GM21526 (cell line): Measurements from ENCODE around the gene NEMP2.
"Not testable (repeated sequence)": the region's sequence is repeated elsewhere in the genome, so short reads cannot be mapped to it uniquely, and the experiment has no call there.

Experiments used
- ATAC-seq: cut with Tn5 transposase; IDR thresholded peaks from one replicate; pipeline ENCODE4 v1.9.1; 2021; ENCODE audit warnings: moderate library complexity; ENCODE audit not compliant: unreplicated experiment, low FRiP score

The NEMP2 gene

DNA sequence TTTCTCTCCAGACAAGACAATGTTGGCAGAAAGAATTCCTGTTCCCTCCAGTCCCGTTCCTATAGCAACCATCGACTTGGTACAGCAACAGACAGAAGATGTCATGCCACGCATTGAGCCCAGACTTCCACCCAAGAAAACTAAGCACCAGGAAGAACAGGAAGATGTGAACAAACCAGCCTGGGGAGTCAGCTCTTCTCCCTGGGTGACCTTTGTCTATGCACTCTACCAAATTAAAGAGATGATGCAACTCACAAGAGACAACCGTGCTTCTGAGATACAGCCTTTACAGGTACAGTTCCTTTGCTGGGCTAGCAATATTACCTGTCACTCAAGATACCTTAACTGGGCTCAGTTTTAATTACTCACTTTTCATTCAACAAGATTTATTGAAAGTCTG is 37.1 kb downstream of the NEMP2 start:
- ATAC-seq: no peak

DNA sequence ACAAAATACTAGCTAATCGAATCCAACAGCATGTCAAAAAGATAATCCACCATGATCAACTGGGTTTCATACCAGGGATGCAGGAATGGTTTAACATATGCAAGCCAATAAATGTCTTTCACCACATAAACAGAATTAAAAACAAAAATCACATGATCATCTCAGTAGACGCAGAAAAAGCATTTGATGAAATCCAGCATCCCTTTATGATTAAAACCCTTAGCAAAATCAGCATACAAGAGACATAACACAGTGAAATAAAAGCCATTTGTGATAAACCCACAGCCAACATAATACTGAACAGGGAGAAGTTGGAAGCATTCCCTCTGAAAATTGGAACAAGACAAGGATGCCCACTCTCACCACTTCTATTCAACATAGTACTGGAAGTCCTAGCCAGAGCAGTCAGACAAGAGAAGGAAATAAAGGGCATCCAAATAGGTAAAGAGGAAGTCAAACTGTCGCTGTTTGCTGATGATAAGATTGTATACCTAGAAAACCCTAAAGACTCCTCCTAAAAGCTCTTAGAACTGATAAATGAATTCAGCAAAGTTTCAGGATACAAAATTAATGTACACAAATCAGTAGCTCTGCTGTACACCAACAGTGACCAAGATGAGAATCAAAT is 39.8 kb downstream of the NEMP2 start:
- ATAC-seq: not testable (repeated sequence)

DNA sequence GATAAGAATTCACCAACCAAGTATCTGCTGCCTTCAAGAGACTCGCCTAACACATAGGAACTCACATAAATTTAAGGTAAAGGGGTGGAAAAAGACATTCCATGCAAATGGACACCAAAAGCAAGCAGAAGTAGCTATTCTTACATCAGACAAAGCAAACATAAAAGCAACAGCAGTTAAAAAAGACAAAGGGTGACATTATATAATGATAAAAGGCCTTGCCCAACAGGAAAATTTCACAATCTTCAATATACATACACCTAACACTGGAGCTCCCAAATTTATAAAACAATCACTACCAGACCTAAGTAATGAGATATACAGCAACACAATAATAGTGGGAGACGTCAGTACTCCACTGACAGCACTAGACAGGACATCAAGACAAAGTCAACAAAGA is 41.4 kb downstream of the NEMP2 start:
- ATAC-seq: no peak

DNA sequence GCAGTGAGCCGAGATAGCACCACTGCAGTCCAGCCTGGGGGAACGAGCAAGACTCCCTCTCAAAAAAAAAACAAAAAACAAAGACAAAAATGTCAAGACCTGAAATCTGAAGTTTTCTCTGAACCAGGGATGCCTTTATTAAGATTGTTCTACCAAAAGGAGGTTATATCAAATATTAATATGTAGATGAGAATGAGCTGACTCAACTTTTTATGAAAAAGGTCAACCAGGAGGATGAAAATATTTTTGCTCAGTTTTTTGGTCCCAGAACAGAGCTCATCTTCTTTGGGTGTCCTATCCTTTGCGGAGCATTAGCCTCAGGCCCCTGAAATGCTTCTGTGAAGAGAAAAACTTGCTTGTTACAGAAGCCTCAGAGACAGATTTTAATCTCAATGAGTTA is 44.0 kb downstream of the NEMP2 start:
- no peak for ATAC-seq

DNA sequence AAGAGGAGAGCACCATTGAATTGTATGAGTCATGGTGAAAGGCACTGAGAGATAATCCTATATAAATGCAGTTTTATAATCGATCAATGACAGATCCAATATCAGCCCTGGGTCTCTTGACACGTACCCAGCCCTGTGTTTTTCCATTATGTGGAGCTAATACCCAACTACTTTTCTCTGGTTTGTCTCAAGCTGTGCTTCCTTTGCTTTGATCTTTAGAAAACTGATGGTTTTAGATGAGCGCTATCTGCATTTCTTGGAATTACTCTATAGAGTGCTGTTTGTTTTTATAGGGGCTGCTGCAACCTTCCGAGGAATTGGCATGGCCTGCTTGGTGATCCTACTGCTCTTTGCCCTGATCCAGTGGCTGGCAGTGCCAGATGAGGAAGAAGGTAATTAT is 45.0 kb downstream of the NEMP2 start:
- ATAC-seq: no peak

DNA sequence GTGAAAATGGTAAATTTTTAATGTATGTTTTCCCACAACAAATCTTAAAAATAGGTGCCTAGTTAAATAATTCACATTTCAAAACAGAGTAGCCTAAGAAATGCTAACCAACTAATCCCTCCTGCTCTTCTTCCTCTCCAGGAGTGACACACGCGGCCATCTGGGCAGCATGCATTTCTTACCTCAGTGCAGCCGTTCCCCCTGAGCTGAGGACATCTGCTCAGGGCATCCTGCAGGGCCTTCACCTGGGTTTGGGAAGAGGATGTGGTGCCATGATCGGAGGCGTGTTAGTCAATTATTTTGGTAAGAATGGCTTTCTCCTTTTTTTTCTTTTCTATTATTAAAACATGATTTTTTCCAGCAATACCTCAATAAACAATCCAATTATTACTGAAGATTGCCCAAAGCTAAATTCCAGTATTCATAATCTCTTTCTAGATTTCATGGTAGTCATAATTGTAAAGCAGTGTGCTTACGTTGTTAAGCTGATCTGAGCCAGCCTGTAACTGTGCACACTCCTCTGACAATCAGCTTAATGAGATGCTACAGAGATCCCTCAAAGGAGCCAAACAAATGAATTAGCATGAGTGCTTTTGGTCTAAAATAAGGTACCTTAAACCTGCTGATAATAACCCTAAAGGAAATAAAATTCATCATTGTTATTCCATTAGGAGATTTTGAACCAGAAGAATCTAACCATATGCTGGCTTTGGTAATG is 45.8 kb downstream of the NEMP2 start:
- no peak for ATAC-seq

DNA sequence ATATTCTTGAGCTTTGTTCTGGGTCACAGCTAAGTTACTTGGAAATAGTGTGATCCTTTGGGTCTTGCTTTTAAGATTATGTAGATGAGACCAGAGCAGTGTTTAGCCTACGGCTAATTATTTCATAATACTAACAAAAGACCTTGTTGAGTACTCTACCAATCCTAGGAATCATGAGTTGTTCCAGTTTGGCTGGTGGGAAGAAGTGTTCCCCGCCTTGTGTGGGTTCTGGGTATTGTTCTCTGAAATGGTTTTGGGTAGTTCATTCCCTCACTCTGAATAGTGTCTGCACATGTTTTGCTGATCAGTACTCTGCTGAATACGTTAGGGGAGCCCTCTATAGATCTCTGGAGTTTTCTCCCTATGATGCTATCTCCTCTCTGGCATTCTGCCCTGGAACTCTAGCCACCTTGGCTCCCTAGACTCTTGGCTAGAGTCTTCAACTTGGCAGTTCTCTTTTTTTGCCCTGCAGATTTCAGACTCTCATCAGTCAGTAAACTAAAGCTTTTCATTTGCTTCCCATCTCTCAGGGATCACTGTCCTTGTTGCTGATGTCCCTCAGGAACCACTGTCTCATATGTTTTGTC is 48.4 kb downstream of the NEMP2 start:
- ATAC-seq: no peak

DNA sequence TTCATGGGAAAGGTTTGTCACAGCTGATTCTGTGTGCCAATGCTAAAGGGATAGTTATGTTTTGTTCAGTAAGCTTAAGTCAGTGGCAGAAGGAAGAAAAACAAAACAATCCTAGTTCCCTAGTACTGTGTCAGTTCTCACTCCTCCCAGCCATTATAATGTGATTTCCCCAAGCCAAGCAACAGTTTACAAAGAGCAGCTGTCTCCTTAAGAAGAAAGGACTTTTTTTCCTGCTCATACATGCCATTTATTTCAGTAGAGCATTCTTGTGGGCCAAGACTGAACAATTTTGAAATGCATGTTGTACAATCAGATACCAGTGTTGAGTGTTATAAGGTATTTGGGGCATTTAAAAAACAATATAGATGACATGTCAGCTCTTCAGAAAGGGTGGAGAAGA is 52.1 kb downstream of the NEMP2 start:
- no peak for ATAC-seq

DNA sequence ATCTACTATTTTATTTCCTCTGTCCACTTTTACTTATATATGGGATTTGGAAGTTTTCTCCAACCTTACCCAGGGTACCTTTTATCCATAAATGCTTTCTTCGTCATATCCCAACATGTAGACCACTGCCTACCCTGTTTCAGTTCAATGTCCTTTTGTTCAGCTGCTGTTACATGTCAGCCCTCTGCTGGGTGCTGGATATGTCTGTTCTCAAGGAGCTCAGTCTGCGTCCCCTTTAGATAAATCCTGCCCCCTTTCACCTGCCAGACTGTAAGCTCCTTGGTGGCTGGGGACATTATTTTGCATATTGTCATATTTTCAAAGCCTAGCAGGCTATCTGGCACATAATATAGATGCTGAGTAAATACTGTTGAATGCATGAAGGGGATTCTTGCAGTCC is 53.2 kb downstream of the NEMP2 start:
- no peak for ATAC-seq

DNA sequence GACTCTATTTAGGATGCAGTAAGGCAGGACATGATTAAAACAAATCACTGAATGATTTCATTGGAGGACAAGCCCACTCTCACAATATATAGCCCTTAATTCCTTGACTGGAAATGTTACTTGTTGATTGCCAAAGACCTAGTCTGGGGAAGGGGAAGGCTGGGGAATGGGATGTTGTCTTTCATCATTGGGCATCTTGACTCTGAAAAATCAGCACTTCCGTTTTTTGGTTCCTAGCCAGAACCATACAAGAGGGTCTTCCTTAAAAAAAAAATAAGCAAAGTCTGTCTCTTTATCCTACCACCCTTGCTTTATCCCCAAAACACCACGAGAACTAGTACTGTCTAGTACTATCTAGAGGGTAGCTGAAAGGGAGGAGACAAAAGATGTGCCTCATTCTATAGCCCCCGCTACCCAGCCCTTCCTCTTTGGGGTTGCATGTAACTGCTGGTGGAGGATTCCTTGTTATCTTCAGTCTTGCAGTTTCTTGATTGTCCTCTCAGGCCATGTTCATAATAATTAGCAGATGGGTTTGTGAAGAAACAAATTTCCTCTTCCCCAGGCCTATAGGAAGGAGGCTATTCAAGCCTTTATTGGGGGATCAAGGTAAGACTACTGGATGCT is 55.8 kb downstream of the NEMP2 start:
- no peak for ATAC-seq

DNA sequence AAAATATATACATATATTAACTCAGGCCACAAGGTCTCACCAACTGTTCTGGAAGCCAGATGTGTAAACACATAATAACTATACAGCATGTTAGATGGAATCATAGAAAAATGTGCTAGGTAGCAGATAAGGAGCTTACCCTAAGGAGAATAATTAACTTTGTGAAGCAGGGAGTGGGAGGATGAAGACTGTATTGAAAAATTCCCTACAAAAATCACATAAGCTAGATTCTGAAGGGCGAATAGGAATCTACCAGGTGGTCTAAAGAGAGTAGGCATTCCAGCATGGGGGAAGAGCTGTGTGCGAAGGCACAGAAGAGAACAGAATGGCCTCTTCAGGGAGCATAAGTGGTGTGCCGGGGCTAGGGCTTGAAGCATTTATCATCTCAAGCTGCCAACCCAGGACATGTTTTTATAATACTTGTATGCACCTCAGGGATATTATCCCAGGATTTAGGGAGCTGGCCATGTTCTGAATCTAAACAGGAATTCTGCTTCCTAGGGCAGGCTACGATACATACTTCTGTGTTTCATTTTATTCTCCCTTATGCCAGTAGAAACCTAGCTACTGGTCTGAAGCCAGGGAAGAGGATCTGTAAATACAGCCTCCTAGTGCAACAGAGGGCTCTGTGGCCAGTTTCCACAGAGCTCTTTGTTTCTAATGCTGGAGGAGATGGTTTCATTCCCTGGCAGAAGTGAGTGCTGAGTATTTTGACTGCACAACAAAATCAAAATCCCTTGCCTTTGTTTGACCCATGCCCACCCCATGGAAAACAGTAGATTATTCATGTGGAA is 56.7 kb downstream of the NEMP2 start:
- ATAC-seq: no peak

DNA sequence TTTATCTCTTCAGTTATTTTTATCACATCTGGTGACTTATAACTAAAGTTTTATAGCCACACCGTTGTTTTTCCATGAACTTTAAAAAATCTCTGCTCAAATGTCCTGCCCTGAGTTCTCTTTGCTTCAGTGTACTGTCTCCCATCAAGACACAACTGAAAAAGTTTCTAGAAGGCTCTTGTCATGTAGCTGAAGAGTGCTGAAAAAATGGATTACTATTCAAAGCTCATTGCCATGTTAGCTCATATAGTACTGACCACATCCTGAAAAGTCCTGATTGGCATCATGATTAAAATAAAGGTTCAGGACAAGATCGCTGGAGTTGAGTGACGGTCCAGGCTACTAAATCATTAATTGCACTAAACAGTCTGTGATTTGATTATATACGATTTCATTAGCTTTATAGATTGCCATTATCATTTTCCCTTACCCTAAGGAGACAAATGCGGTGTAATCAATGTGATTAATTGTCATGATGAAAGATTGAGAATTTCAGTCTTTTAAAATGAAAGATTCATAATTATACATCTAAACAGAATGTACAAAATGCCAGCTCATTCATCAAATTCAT is 64.2 kb downstream of the NEMP2 start:
- no peak for ATAC-seq

DNA sequence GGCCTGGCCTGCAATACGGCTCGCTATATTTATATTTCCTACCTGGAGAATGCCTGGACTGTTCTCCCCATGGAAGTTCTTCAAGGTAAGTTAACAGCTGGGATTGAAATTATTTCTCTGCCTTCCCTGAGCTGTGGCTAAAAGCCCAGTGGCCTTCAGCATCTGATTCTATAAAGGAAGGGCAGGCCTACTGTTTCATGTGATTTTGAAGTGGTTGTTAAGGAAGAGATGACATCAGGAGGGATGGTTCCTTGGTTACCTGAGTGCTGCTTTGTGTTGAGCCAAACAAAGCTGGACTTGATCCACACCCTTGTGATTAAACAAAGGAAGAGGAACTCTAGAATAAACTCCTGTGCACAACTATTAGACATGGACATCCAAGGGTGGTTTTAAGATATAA is 64.8 kb downstream of the NEMP2 start:
- no peak for ATAC-seq

DNA sequence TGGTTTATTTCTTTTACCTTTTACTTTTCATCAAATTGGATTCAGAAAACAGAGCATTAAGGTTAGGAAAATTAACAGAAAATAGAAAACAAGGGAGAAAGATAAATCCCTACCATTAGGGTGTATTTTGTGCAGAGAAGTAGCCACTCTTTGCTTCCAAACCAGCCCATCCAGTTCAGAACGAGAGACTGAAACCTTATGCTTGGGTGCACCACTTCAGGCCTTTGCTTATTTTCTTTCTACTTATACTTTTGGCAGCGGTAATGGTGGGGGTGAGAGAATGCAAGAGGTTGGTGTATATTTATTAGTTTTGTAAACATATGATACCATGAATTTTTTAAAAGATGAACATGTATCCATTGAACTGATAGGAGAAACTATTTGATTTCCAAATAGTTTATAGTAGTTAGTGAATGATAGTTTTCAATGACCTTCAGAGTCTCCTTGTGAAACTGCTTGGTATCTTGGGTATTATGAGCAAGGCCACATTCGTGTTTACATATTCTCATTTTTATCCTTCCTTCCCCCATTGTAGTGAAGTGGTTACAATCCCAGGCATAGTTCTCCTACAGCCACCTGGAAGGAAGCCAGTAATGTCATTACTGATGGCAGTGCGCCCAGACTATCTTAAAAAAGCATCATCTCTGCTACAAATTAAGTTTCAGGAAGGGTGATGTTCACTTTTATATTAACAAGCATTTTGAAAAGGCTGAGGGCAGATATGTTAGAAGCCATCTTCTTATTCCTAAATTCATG is 65.5 kb downstream of the NEMP2 start:
- peak; percentile 70 for ATAC-seq

DNA sequence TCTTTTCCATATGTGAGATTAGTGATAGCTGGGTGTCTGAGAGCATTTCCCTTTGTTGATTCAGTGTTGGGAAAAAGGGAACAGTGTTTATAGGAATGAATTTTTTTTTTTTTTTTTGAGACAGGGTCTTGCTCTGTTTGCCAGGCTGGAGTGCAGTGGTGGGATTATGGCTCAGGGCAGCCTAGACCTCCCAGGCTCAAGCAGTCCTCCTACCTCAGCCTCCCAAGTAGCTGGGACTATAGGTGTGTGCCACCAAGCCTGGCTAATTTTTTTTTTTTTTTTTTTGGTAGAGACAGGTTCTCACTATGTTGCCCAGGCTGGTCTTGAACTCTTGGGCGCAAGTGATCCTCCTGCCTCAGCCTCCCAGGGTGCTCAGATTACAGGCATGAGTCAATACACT is 66.2 kb downstream of the NEMP2 start:
- not testable (repeated sequence) for ATAC-seq

DNA sequence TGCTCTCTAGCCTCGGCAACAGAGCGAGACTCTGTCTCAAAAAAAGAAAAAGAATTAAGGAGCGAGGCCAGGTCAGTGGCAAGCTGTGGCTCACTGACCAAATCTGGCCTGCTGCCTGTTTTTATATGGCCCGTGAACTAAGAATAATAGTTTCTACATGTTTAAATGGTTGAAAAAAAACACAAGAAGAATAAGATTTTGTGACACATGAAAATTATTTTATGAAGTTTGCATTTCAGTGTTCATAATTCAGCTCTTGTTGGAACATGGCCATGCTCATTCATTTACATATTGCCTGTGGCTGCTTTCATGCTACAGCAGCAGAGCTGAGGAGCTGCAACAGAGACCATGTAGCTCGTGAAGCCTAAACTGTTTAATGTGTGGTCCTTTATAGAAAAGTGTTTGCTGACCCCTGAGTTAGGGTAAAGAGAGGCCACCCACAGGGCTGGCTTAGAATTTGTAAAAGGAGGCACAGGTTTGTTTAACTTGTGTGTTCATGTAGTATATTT is 66.9 kb downstream of the NEMP2 start:
- ATAC-seq: no peak

DNA sequence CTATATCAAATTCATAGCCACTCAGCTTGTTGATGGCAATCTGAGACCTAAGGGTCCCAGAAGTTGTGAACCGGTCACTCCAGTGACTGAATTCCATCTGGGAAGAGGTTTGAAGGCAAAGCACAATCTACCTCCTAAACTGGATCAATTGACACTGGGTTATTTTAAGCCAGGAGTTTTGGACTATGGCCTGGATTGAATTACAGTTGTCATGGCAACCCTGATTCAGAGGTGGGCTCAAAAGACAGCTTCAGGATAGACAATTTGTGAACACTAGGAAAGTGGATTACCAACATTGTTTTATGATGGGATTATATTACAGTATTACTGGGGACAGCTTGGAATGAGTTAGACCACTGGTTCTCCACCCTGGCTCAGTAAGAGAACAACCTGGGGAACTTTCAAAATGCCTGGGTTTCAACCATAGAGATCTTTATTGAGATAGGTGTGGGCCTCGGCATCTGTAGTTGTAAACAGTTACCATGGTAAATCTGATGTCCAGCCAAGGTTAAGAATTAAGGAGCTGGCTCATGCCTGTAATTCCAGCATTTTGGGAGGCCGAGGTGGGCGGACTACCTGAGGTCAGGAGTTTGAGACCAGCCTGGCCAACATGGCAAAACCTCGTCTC is 67.6 kb downstream of the NEMP2 start:
- no peak for ATAC-seq

DNA sequence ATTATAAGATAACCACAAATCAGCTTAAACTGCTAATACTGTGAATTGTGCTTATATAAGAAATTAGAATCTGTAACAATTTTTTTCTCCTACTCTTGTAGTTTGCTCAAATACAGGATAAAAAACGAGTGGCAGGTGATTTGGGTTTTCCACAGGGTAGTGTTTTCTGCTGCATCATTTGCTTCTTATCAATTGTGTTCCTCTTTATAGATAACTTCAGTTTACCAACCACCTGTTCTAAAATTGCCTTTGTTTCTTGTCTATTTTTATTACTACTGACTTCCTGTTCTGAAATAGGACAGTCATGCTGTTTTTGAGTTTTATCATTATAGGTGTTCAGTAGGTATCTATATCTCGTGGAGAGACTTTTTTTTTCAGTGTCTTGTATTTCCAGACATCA is 69.5 kb downstream of the NEMP2 start:
- ATAC-seq: no peak

DNA sequence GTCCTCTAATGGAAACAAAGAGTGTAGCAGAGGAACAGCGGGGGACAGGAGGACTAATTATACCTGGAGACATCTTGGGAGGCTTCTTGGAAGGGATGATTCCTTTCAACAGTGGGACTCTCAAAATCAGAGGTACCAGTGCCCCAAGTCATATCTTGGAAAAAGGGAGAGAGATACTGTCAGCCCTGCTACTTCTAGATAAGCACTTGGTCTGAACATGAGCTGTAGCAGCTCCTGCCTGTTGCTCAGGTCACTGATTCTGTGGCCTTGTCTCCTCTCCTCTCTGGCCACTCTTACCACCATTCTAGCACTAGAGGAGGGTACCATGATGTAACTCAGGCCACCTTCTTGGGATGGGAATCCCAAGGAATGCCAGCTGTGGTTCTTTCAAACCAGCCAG is 71.9 kb downstream of the NEMP2 start:
- no peak for ATAC-seq
